ENCODE measurements around the gene ALDH1A3.

ALDH1A3 gene

GRCh38 chr15:100879464-100880138 is at the start of gene ALDH1A3:
ALDH1A3 (plus strand) TSS chr15:100879831; CDS start chr15:100879908, 77 bp downstream.
- Mint-ChIP-seq H3K4me1 (ENCODE audit: low read depth) (peaks cover 11% of the 10 kb centered on the region), H3K4me3 (peak within 1 kb of the TSS; percentile 78), H3K27ac (no peak within 1 kb of the TSS), H3K36me3 (no peaks in the 10 kb centered on the region), H3K9me3 (ENCODE audit: low read depth) (no peaks in the 10 kb centered on the region), H3K27me3 (peaks cover 53% of the 10 kb centered on the region)

GRCh38 chr15:100831467-100831866 is 48.2 kb upstream of the ALDH1A3 start:
- H3K4me1 Mint-ChIP-seq (ENCODE audit: low read depth), result no peaks in the 10 kb centered on the region
- peaks cover 2% of the 10 kb centered on the region for H3K36me3 Mint-ChIP-seq
- H3K27me3 Mint-ChIP-seq, result peaks cover 16% of the 10 kb centered on the region
- H3K4me3 Mint-ChIP-seq, result no peak overlapping the region
- H3K27ac Mint-ChIP-seq, result no peak overlapping the region
- peaks cover 3% of the 10 kb centered on the region for H3K9me3 Mint-ChIP-seq (ENCODE audit: low read depth)

GRCh38 chr15:100832149-100832942 is 47.3 kb upstream of the ALDH1A3 start:
- Mint-ChIP-seq H3K9me3 (ENCODE audit: low read depth) (peaks cover 3% of the 10 kb centered on the region), H3K36me3 (peaks cover 2% of the 10 kb centered on the region), H3K4me1 (ENCODE audit: low read depth) (no peaks in the 10 kb centered on the region), H3K4me3 (no peak overlapping the region), H3K27ac (no peak overlapping the region), H3K27me3 (peaks cover 16% of the 10 kb centered on the region)

GRCh38 chr15:100833417-100834389 is 45.9 kb upstream of the ALDH1A3 start:
- Mint-ChIP-seq H3K27ac (no peak overlapping the region), H3K4me1 (ENCODE audit: low read depth) (no peaks in the 10 kb centered on the region), H3K4me3 (no peak overlapping the region), H3K27me3 (peaks cover 11% of the 10 kb centered on the region), H3K9me3 (ENCODE audit: low read depth) (peaks cover 3% of the 10 kb centered on the region), H3K36me3 (no peaks in the 10 kb centered on the region)

GRCh38 chr15:100834731-100835130 is 44.9 kb upstream of the ALDH1A3 start:
- Mint-ChIP-seq H3K4me3 (no peak overlapping the region), H3K9me3 (ENCODE audit: low read depth) (peaks cover 3% of the 10 kb centered on the region), H3K27me3 (peaks cover 11% of the 10 kb centered on the region), H3K36me3 (no peaks in the 10 kb centered on the region), H3K4me1 (ENCODE audit: low read depth) (no peaks in the 10 kb centered on the region), H3K27ac (no peak overlapping the region)

GRCh38 chr15:100835636-100836035 is 44.0 kb upstream of the ALDH1A3 start:
- no peaks in the 10 kb centered on the region for H3K36me3 Mint-ChIP-seq
- peaks cover 11% of the 10 kb centered on the region for H3K27me3 Mint-ChIP-seq
- no peak overlapping the region for H3K27ac Mint-ChIP-seq
- H3K4me3 Mint-ChIP-seq, result no peak overlapping the region
- no peaks in the 10 kb centered on the region for H3K4me1 Mint-ChIP-seq (ENCODE audit: low read depth)
- peaks cover 3% of the 10 kb centered on the region for H3K9me3 Mint-ChIP-seq (ENCODE audit: low read depth)

- Mint-ChIP-seq H3K27ac (no peak overlapping the region), H3K9me3 (ENCODE audit: low read depth) (peaks cover 3% of the 10 kb centered on the region), H3K36me3 (no peaks in the 10 kb centered on the region), H3K4me1 (ENCODE audit: low read depth) (no peaks in the 10 kb centered on the region), H3K27me3 (peaks cover 11% of the 10 kb centered on the region), H3K4me3 (no peak overlapping the region)
These were observed 43.1 kb upstream of the ALDH1A3 start for GRCh38 chr15:100836501-100836900.

GRCh38 chr15:100841426-100841825 is 38.2 kb upstream of the ALDH1A3 start:
- H3K9me3 Mint-ChIP-seq (ENCODE audit: low read depth), result no peaks in the 10 kb centered on the region
- no peaks in the 10 kb centered on the region for H3K36me3 Mint-ChIP-seq
- H3K4me3 Mint-ChIP-seq, result no peak overlapping the region
- peaks cover 8% of the 10 kb centered on the region for H3K27me3 Mint-ChIP-seq
- no peaks in the 10 kb centered on the region for H3K4me1 Mint-ChIP-seq (ENCODE audit: low read depth)
- no peak overlapping the region for H3K27ac Mint-ChIP-seq

GRCh38 chr15:100842756-100843730 is 36.6 kb upstream of the ALDH1A3 start:
- Mint-ChIP-seq H3K27me3 (peaks cover 6% of the 10 kb centered on the region), H3K4me1 (ENCODE audit: low read depth) (no peaks in the 10 kb centered on the region), H3K4me3 (no peak overlapping the region), H3K36me3 (no peaks in the 10 kb centered on the region), H3K27ac (no peak overlapping the region), H3K9me3 (ENCODE audit: low read depth) (no peaks in the 10 kb centered on the region)

- Mint-ChIP-seq H3K4me3 (no peak overlapping the region), H3K27ac (no peak overlapping the region), H3K4me1 (ENCODE audit: low read depth) (peaks cover 2% of the 10 kb centered on the region), H3K27me3 (peaks cover 6% of the 10 kb centered on the region), H3K9me3 (ENCODE audit: low read depth) (no peaks in the 10 kb centered on the region), H3K36me3 (no peaks in the 10 kb centered on the region)
These were observed 35.5 kb upstream of the ALDH1A3 start for GRCh38 chr15:100844167-100844566.

- Mint-ChIP-seq H3K9me3 (ENCODE audit: low read depth) (no peaks in the 10 kb centered on the region), H3K27me3 (peaks cover 6% of the 10 kb centered on the region), H3K27ac (no peak overlapping the region), H3K4me3 (no peak overlapping the region), H3K4me1 (ENCODE audit: low read depth) (peaks cover 4% of the 10 kb centered on the region), H3K36me3 (no peaks in the 10 kb centered on the region)
These were observed 34.9 kb upstream of the ALDH1A3 start for GRCh38 chr15:100844778-100845177.

GRCh38 chr15:100847194-100847593 is 32.4 kb upstream of the ALDH1A3 start:
- no peak overlapping the region for H3K4me3 Mint-ChIP-seq
- H3K36me3 Mint-ChIP-seq, result no peaks in the 10 kb centered on the region
- H3K27me3 Mint-ChIP-seq, result peaks cover 6% of the 10 kb centered on the region
- H3K9me3 Mint-ChIP-seq (ENCODE audit: low read depth), result no peaks in the 10 kb centered on the region
- H3K27ac Mint-ChIP-seq, result no peak overlapping the region
- peaks cover 7% of the 10 kb centered on the region for H3K4me1 Mint-ChIP-seq (ENCODE audit: low read depth)

- Mint-ChIP-seq H3K4me1 (ENCODE audit: low read depth) (peaks cover 7% of the 10 kb centered on the region), H3K27me3 (no peaks in the 10 kb centered on the region), H3K36me3 (no peaks in the 10 kb centered on the region), H3K9me3 (ENCODE audit: low read depth) (no peaks in the 10 kb centered on the region), H3K4me3 (peak overlapping the region; percentile 84), H3K27ac (peak overlapping the region; percentile 46)
These were observed 30.4 kb upstream of the ALDH1A3 start for GRCh38 chr15:100849021-100849854.
